Measurements from ENCODE around the gene RORC. TPM values are rescaled to one million over a fixed set of nuclear protein-coding genes. Genes with fewer than 3 reads are reported as not detected.

Gene RORC
- polyA plus RNA-seq, 3 donors: 0.03 TPM; not detected in 2

GRCh38 chr1:151776665-151777062 is 54.9 kb downstream of the RORC start:
- H2AFZ ChIP-seq (ENCODE audit: insufficient read depth, low read depth, low read length, poor library complexity, severe bottlenecking): no peak overlapping the region
- Mint-ChIP-seq H3K4me3 (no peak overlapping the region), H3K27me3 (ENCODE audit: low read depth in 3 of 3) (peaks cover 0 to 3% (median 2%) of the 10 kb centered on the region in 3 donors), H3K9me3 (peaks cover 0 to 1% (median 0%) of the 10 kb centered on the region in 7 donors), H3K27ac (no peak overlapping the region), H3K36me3 (peaks cover 19 to 21% of the 10 kb centered on the region in 2 donors), H3K4me1 (peaks cover 3% of the 10 kb centered on the region)
- intact Hi-C loops (cut with micrococcal nuclease): no loop called here
- H3K4me3 ChIP-seq (replicated peaks in 1 of 3; ENCODE audit: low read depth in 2 of 3, low read length in 3 of 3): no peak overlapping the region
- no peak for DNase-seq
- peaks cover 0 to 4% of the 10 kb centered on the region in 2 donors for H3K36me3 ChIP-seq (replicated peaks in 1 of 2; ENCODE audit: control insufficient read depth in 1 of 2, insufficient read depth in 2 of 2, low read length in 2 of 2)
- 100% methylated on average over 1 of the region's 3 CpGs for WGBS (ENCODE audit: insufficient coverage)
- H3K27ac ChIP-seq (ENCODE audit: low read depth in 1 of 2, low read length in 2 of 2): no peak overlapping the region
- no peak for TF ChIP-seq CTCF (IDR thresholded peaks at IDR 0.05)
- no peak overlapping the region for H3K9ac ChIP-seq (ENCODE audit: insufficient read depth, low read length, poor library complexity, severe bottlenecking)
- H4K20me1 ChIP-seq (ENCODE audit: insufficient read depth, low read length): no peaks in the 10 kb centered on the region
- H3K27me3 ChIP-seq (ENCODE audit: control insufficient read depth in 2 of 2, insufficient read depth in 2 of 2, low read length in 2 of 2): no peaks in the 10 kb centered on the region
- no peaks in the 10 kb centered on the region for H3K9me3 ChIP-seq (replicated peaks in 1 of 2; ENCODE audit: control insufficient read depth in 1 of 2, insufficient read depth in 1 of 2, low read length in 2 of 2)
- H3K79me2 ChIP-seq (ENCODE audit: insufficient read depth, low read length): no peaks in the 10 kb centered on the region
- H3K4me1 ChIP-seq (ENCODE audit: control insufficient read depth in 1 of 2, insufficient read depth in 2 of 2, low read length in 2 of 2): no peaks in the 10 kb centered on the region
- H3K4me2 ChIP-seq (replicated peaks; ENCODE audit: extremely low read depth, low read length, poor library complexity, severe bottlenecking): no peak overlapping the region

- Mint-ChIP-seq H3K4me1 (peaks cover 3% of the 10 kb centered on the region), H3K27ac (no peak overlapping the region), H3K4me3 (no peak overlapping the region), H3K36me3 (peaks cover 19 to 21% of the 10 kb centered on the region in 2 donors), H3K9me3 (peaks cover 0 to 1% (median 0%) of the 10 kb centered on the region in 7 donors), H3K27me3 (ENCODE audit: low read depth in 3 of 3) (peaks cover 0 to 3% (median 2%) of the 10 kb centered on the region in 3 donors)
- no peaks in the 10 kb centered on the region for H4K20me1 ChIP-seq (ENCODE audit: insufficient read depth, low read length)
- no peak for DNase-seq
- H3K9ac ChIP-seq (ENCODE audit: insufficient read depth, low read length, poor library complexity, severe bottlenecking): no peak overlapping the region
- no peak for TF ChIP-seq CTCF (IDR thresholded peaks at IDR 0.05)
- H3K9me3 ChIP-seq (replicated peaks in 1 of 2; ENCODE audit: control insufficient read depth in 1 of 2, insufficient read depth in 1 of 2, low read length in 2 of 2): no peaks in the 10 kb centered on the region
- no peaks in the 10 kb centered on the region for H3K27me3 ChIP-seq (ENCODE audit: control insufficient read depth in 2 of 2, insufficient read depth in 2 of 2, low read length in 2 of 2)
- H3K36me3 ChIP-seq (replicated peaks in 1 of 2; ENCODE audit: control insufficient read depth in 1 of 2, insufficient read depth in 2 of 2, low read length in 2 of 2): peaks cover 0 to 4% of the 10 kb centered on the region in 2 donors
- no peak overlapping the region for H3K4me3 ChIP-seq (replicated peaks in 1 of 3; ENCODE audit: low read depth in 2 of 3, low read length in 3 of 3)
- intact Hi-C loops (cut with micrococcal nuclease): no loop called here
- no peaks in the 10 kb centered on the region for H3K79me2 ChIP-seq (ENCODE audit: insufficient read depth, low read length)
- no peak overlapping the region for H3K27ac ChIP-seq (ENCODE audit: low read depth in 1 of 2, low read length in 2 of 2)
- H2AFZ ChIP-seq (ENCODE audit: insufficient read depth, low read depth, low read length, poor library complexity, severe bottlenecking): no peak overlapping the region
- H3K4me1 ChIP-seq (ENCODE audit: control insufficient read depth in 1 of 2, insufficient read depth in 2 of 2, low read length in 2 of 2): no peaks in the 10 kb centered on the region
- no peak overlapping the region for H3K4me2 ChIP-seq (replicated peaks; ENCODE audit: extremely low read depth, low read length, poor library complexity, severe bottlenecking)
- 95% methylated on average over 4 of the region's 7 CpGs for WGBS (ENCODE audit: insufficient coverage)
Measured at GRCh38 chr1:151775894-151776664, 55.5 kb downstream of the RORC start.
